Keratinocyte (primary cell): ENCODE results near the gene SLC6A3.

Experiments used
- CTCF ChIP-seq, 3 experiments: IDR thresholded peaks in 1 of 3; conservative IDR thresholded peaks in 1 of 3; optimal IDR thresholded peaks in 1 of 3; 2 replicates in 2 of 3; 3 replicates in 1 of 3; pipeline versions ENCODE3 to v1.5.1; 2011; ENCODE audit warnings: low read length in 3 of 3, mild to moderate bottlenecking in 3 of 3, moderate library complexity in 2 of 3, control low read depth in 1 of 3, inconsistent platforms in 1 of 3; ENCODE audit not compliant: insufficient read depth in 2 of 3; ENCODE audit errors: extremely low read depth in 1 of 3
- EZH2 ChIP-seq: IDR thresholded peaks from one replicate; pipeline ENCODE4 v1.6.1; 2012; ENCODE audit warnings: inconsistent platforms, mild to moderate bottlenecking, low read length, moderate library complexity

GRCh38 chr5:1476181-1476966 lies 31.1 kb upstream of the SLC6A3 start:
- no peak for TF ChIP-seq CTCF (optimal IDR thresholded peaks at IDR 0.05 in 1 of 3, IDR thresholded peaks at IDR 0.05 in 1 of 3, conservative IDR thresholded peaks at IDR 0.05 in 1 of 3; ENCODE audit: extremely low read depth in 1 of 3, insufficient read depth in 2 of 3, low read length in 3 of 3)
- no peak for TF ChIP-seq EZH2
